ENCODE data around the gene COPS9. TPM values are rescaled to one million over a fixed set of nuclear protein-coding genes. Genes with fewer than 3 reads are reported as not detected.

The COPS9 gene
- total and polyA plus RNA-seq, 5 donors, result 172 to 618 (median 191) TPM

- H3K27me3 ChIP-seq (ENCODE audit: control insufficient read depth, insufficient read depth), result no peaks in the 10 kb centered on the region
- no peak for DNase-seq
- H3K4me1 ChIP-seq (ENCODE audit: control insufficient read depth, insufficient read depth, low read length), result no peaks in the 10 kb centered on the region
- intact Hi-C loops (cut with DNase I), result no loop called here
- no peak for ATAC-seq
- H3K27ac ChIP-seq (ENCODE audit: low read length), result no peak overlapping the region
- 72% methylated on average over 11 of the region's 11 CpGs for WGBS
- H3K9me3 ChIP-seq (ENCODE audit: control insufficient read depth, low read length), result no peaks in the 10 kb centered on the region
- H3K4me3 ChIP-seq (ENCODE audit: low read length), result no peak overlapping the region
Observed at GRCh38 chr2:240105982-240106381, 30.1 kb downstream of the COPS9 start.

GRCh38 chr2:240103136-240103535 lies 33.0 kb downstream of the COPS9 start:
- no peak for DNase-seq
- no peak for ATAC-seq
- WGBS, result 84% methylated on average over 4 of the region's 4 CpGs
- Histone ChIP-seq H3K4me1 (ENCODE audit: control insufficient read depth, insufficient read depth, low read length) (no peaks in the 10 kb centered on the region), H3K27ac (ENCODE audit: low read length) (no peak overlapping the region), H3K27me3 (ENCODE audit: control insufficient read depth, insufficient read depth) (no peaks in the 10 kb centered on the region), H3K4me3 (ENCODE audit: low read length) (no peak overlapping the region), H3K9me3 (ENCODE audit: control insufficient read depth, low read length) (no peaks in the 10 kb centered on the region)
- intact Hi-C loops (cut with DNase I), result no loop called here

GRCh38 chr2:240098349-240098748 lies 37.8 kb downstream of the COPS9 start:
- Histone ChIP-seq H3K27me3 (ENCODE audit: control insufficient read depth, insufficient read depth) (no peaks in the 10 kb centered on the region), H3K4me3 (ENCODE audit: low read length) (no peak overlapping the region), H3K27ac (ENCODE audit: low read length) (no peak overlapping the region), H3K4me1 (ENCODE audit: control insufficient read depth, insufficient read depth, low read length) (no peaks in the 10 kb centered on the region), H3K9me3 (ENCODE audit: control insufficient read depth, low read length) (no peaks in the 10 kb centered on the region)
- WGBS, result 69% methylated on average over 2 of the region's 2 CpGs
- DNase-seq (no peak), ATAC-seq (no peak)
- intact Hi-C loops (cut with DNase I), result no loop called here

GRCh38 chr2:240095556-240096523 lies 40.3 kb downstream of the COPS9 start:
- no peaks in the 10 kb centered on the region for H3K4me1 ChIP-seq (ENCODE audit: control insufficient read depth, insufficient read depth, low read length)
- ATAC-seq (peak in 1 of 2 donors; percentile 19), DNase-seq (peak in 1 of 3 donors; percentile 39)
- intact Hi-C loops (cut with DNase I), result no loop called here
- H3K4me3 ChIP-seq (ENCODE audit: low read length), result no peak overlapping the region
- 4% methylated on average over 43 of the region's 43 CpGs for WGBS
- no peaks in the 10 kb centered on the region for H3K27me3 ChIP-seq (ENCODE audit: control insufficient read depth, insufficient read depth)
- no peak overlapping the region for H3K27ac ChIP-seq (ENCODE audit: low read length)
- no peaks in the 10 kb centered on the region for H3K9me3 ChIP-seq (ENCODE audit: control insufficient read depth, low read length)

GRCh38 chr2:240089306-240089705 lies 46.8 kb downstream of the COPS9 start:
- Histone ChIP-seq H3K4me1 (ENCODE audit: control insufficient read depth, insufficient read depth, low read length) (no peaks in the 10 kb centered on the region), H3K27me3 (ENCODE audit: control insufficient read depth, insufficient read depth) (no peaks in the 10 kb centered on the region), H3K9me3 (ENCODE audit: control insufficient read depth, low read length) (no peaks in the 10 kb centered on the region), H3K4me3 (ENCODE audit: low read length) (no peak overlapping the region), H3K27ac (ENCODE audit: low read length) (no peak overlapping the region)
- intact Hi-C loops (cut with DNase I), result no loop called here
- no peak for DNase-seq
- 27% methylated on average over 5 of the region's 5 CpGs for WGBS
- no peak for ATAC-seq

- no peak overlapping the region for H3K4me3 ChIP-seq (ENCODE audit: low read length)
- DNase-seq (no peak), ATAC-seq (no peak)
- intact Hi-C loops (cut with DNase I), result no loop called here
- no peak overlapping the region for H3K27ac ChIP-seq (ENCODE audit: low read length)
- no peaks in the 10 kb centered on the region for H3K9me3 ChIP-seq (ENCODE audit: control insufficient read depth, low read length)
- H3K27me3 ChIP-seq (ENCODE audit: control insufficient read depth, insufficient read depth), result no peaks in the 10 kb centered on the region
- H3K4me1 ChIP-seq (ENCODE audit: control insufficient read depth, insufficient read depth, low read length), result no peaks in the 10 kb centered on the region
Observed at GRCh38 chr2:240086563-240086962, 49.5 kb downstream of the COPS9 start.

Other genes with a start within 250 kb of the COPS9 start
- 100 to 1,000 TPM; 186 to 266 (median 240) TPM for gene NDUFA10, start 111.0 kb downstream of the COPS9 start, total RNA-seq
- 176 TPM for gene NDUFA10, start 111.0 kb downstream of the COPS9 start, polyA plus RNA-seq
- not detected for gene OR6B2, start 105.9 kb downstream of the COPS9 start, total RNA-seq
- gene OR6B2, start 105.9 kb downstream of the COPS9 start, polyA plus RNA-seq, result not detected
- gene OR6B3, start 82.8 kb downstream of the COPS9 start, total RNA-seq, result not detected
- gene OR6B3, start 82.8 kb downstream of the COPS9 start, polyA plus RNA-seq, result not detected
- not detected for gene OTOS, start 4.4 kb upstream of the COPS9 start, total RNA-seq
- gene OTOS, start 4.4 kb upstream of the COPS9 start, polyA plus RNA-seq, result not detected

Data from right cardiac atrium (tissue), 5 donors.